Neural cell (in vitro differentiated cells): ENCODE measurements around the gene SLC18A2.

Experiments used
- CTCF ChIP-seq: fragments of 450-650 bp; IDR thresholded peaks from 2 replicates; pipeline ENCODE4 v1.5.1; 2014; ENCODE audit warnings: antibody characterized with exemption, mild to moderate bottlenecking, moderate library complexity; ENCODE audit not compliant: poor library complexity, severe bottlenecking
- EP300 ChIP-seq: fragments of 450-650 bp; conservative IDR thresholded peaks from 2 replicates; pipeline ENCODE4 v1.6.1; 2014; ENCODE audit warnings: antibody characterized with exemption, mild to moderate bottlenecking, moderate library complexity; ENCODE audit not compliant: poor library complexity, severe bottlenecking
- EZH2 ChIP-seq: fragments of 200-600, 300-800 bp; shearing (Covaris generic), sonication (generic); IDR thresholded peaks from 2 replicates; pipeline ENCODE4 v1.6.1; 2014; ENCODE audit warnings: antibody characterized with exemption, low read length, borderline replicate concordance, mild to moderate bottlenecking; ENCODE audit not compliant: insufficient read depth, poor library complexity, severe bottlenecking
- POLR2AphosphoS5 ChIP-seq: IDR thresholded peaks from 2 replicates; pipeline ENCODE4 v1.6.1; 2012
- RAD21 ChIP-seq: fragments of 450-650 bp; conservative IDR thresholded peaks from 2 replicates; pipeline ENCODE4 v1.6.1; 2014; ENCODE audit warnings: antibody characterized with exemption, mild to moderate bottlenecking, moderate library complexity
- SMC3 ChIP-seq: fragments of 450-650 bp; conservative IDR thresholded peaks from 2 replicates; pipeline ENCODE4 v1.6.1; 2014; ENCODE audit warnings: antibody characterized with exemption, mild to moderate bottlenecking, moderate library complexity; ENCODE audit not compliant: poor library complexity
- TAF1 ChIP-seq: IDR thresholded peaks from 2 replicates; pipeline ENCODE4 v1.6.1; 2012; ENCODE audit warnings: low read depth
- TF ChIP-seq, protein P1 (sequence below): IDR thresholded peaks from 2 replicates; pipeline ENCODE4 v1.6.1; 2012; ENCODE audit warnings: borderline replicate concordance

DNA sequence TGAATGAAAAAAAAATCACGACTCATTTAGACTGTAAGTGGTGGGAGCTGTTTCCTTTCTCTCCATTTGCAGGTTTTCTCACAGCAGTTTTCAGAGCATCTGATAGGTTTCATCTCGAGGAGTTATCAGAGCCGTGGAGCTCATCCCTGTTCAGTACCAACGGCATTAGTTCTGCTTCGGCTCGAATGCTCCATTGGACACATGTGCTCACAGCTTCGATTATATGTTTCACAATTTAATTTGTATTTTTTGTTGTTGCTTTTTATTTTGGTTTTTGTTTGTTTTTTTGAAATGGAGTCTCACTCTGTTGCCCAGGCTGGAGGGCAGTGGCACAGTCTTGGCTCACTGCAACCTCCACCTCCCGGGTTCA lies 1.5 kb downstream of the SLC18A2 start:
- TF ChIP-seq CTCF (no peak), EZH2 (no peak), POLR2AphosphoS5 (no peak), TAF1 (no peak), SMC3 (no peak), RAD21 (no peak), EP300 (no peak)
- TF ChIP-seq, protein P1, sequence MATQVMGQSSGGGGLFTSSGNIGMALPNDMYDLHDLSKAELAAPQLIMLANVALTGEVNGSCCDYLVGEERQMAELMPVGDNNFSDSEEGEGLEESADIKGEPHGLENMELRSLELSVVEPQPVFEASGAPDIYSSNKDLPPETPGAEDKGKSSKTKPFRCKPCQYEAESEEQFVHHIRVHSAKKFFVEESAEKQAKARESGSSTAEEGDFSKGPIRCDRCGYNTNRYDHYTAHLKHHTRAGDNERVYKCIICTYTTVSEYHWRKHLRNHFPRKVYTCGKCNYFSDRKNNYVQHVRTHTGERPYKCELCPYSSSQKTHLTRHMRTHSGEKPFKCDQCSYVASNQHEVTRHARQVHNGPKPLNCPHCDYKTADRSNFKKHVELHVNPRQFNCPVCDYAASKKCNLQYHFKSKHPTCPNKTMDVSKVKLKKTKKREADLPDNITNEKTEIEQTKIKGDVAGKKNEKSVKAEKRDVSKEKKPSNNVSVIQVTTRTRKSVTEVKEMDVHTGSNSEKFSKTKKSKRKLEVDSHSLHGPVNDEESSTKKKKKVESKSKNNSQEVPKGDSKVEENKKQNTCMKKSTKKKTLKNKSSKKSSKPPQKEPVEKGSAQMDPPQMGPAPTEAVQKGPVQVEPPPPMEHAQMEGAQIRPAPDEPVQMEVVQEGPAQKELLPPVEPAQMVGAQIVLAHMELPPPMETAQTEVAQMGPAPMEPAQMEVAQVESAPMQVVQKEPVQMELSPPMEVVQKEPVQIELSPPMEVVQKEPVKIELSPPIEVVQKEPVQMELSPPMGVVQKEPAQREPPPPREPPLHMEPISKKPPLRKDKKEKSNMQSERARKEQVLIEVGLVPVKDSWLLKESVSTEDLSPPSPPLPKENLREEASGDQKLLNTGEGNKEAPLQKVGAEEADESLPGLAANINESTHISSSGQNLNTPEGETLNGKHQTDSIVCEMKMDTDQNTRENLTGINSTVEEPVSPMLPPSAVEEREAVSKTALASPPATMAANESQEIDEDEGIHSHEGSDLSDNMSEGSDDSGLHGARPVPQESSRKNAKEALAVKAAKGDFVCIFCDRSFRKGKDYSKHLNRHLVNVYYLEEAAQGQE = no peak
